ENCODE data around the gene TRRAP. TPM values are rescaled to one million over a fixed set of nuclear protein-coding genes. Genes with fewer than 3 reads are reported as not detected.

TRRAP gene
- total RNA-seq = 12.8 and 16.7 TPM in 2 replicates

DNA sequence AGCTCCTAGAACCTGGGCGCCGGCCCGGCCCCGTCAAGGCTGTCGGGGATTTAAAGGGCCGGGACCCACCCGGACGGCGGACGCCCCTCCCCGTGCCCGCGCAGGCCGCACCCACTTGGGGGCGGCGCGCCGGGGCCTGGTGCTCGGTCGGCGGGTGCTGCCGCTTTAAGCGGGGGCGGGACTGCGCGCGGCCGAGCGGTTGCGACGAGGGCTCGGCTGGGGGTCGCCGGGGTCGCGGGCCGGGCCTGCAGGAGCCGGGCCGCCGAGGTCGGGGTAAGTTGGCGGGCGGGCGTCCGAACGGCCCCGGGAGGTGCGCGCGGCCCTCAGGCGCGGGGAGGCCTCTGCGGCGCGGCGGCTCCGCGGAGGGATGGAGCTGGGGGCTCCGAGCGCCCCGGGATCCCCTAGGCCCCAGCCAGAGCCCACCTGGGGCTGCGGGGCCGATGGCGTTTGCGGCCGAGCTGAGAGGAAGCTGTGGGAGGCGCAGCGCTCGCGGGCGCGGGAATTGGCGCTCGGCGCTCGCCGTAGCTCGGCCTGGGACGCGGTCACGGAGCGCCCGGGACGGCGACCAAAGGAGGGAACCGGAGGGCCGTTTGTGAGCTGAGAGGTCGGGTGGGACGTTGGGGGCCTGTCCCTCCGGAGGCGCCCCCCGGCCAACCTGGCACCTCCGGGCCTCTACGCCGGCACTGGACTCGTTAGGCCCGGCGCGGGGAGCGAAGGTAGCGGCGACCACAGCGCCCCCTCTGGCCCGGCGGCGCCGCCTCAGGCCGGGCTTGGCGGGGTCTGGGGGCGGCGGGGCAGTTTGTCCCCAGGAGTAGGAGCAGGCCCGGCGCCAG lies at the start of gene TRRAP:
TSS of gene TRRAP (plus strand) at position 168 of the 833 bp plus-strand sequence. CDS start 2,619 bp downstream, outside the sequence.

DNA sequence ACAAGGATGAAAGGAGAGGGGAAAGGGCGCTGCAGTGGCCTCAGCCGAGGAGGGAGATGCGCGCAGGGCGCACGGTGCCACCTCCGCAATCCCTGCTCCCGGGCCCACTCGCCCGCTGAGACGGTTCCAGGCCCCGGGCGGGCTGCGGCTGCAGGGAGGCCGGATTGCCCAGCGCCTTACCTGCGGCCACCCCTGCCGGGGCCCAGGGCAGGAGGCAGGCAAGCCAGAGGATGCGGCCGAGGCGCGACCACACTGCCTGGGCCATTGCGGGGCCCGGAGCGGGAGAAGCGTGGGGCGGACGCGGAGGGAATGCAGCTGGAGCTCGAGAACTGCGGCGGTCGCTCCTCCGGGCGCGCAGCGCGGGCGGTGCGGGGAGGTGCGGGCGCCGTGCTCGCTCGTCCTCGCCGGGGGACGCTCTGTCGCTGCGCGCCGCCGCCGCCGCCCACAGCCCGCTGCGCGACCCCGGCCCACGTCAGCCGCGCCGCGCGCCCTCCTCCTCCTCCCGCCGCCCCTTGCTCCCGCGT lies 8.7 kb upstream of the TRRAP start, which contains the start of gene TMEM130:
TSS of gene TMEM130 (minus strand) at position 418 of the 524 bp plus-strand sequence. CDS start at position 265, 153 bp downstream.

Other genes starting within 250 kb of the TRRAP start
- 0.25 and 0.40 TPM in 2 replicates for gene TMEM130, start 8.5 kb upstream of the TRRAP start, total RNA-seq

Measured in aortic smooth muscle cell (primary cell).